Activated naive CD4-positive, alpha-beta T cell (primary cell): ENCODE results near the gene ADCY2.
A peak's percentile ranks its signal among the peaks of the same experiment; 100 is the strongest.

ENCODE experiments used
- DNase-seq, 4 experiments: peaks; one replicate each; lab custom pipeline; 2025; lab: John Stamatoyannopoulos, UW

Gene ADCY2

DNA sequence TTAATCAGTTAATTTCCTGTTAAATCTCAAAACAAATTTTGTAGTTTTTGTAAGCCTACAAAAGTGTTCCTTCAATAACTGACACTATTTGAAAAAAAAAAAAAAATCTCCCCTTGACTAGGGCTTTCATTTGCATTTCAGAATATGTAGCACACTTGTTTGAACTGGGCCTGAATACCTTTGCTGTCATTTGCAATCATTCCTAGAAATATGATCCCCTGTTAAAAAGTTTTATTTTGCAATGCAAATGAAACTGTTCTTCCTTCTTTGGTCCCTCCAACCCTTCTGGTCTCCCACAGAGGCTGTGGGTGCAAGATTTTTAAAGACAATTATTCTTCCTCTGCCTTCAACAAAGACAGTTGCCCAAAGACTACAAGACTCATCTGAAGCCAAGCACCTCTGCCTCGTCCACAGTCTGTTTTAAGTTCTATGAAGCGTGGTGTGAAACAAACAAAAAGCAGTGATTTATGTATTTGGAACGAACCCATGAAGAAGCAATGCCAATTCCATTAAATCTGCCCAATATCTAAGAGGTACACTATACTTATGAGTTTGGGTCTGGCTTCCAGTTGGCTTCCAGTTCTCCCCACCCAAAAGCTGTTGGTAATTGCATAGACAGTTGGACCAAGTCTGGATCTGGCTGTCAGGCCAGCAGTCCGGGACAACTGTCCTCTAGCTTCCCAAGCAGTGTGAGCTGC is 388.9 kb downstream of the ADCY2 start:
- DNase-seq: no peak

- no peak for DNase-seq
These were observed 391.8 kb downstream of the ADCY2 start for GRCh38 chr5:7787770-7788169.

GRCh38 chr5:7789567-7789966 is 393.6 kb downstream of the ADCY2 start:
- no peak for DNase-seq

DNA sequence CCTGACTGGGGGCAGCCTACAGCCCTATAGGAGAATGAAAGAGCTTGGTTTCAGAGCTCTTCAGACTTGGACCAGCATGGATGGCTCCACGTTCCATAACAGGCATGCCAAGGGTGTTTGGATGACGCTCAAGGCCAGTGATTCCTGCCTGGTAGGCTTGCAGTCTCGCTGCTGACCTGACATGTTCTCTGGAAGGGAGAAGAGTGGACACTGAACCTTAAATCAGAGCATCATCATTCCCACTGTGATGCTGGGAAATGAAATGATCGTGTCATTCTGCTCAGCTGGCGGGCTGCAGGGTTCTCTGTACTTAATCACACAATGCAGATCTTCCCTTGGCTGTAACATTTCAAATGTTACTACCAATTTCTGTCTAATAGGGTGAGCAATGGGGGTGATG is 398.0 kb downstream of the ADCY2 start:
- DNase-seq: no peak

GRCh38 chr5:7794311-7794710 is 398.4 kb downstream of the ADCY2 start:
- no peak for DNase-seq

DNA sequence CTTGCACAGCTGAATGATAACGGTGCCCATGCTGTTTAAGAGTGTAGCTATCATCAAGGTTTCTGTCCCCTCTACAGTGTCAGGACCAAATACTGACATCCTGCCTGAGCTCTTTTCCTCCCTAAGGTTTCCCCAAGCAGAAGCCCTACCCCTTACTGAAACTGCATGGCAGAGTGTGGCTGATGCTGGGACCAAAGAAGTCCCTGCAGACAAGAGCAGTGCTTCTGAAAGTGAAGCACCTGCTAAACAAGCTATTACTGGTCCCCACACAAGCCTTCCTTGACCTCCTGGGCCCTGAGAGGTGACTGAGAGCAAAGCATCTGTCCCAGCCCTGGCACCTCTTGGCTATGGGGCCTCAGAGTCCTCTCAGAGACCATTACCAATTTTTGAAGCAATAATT is 398.9 kb downstream of the ADCY2 start:
- no peak for DNase-seq

GRCh38 chr5:7795306-7795705 is 399.4 kb downstream of the ADCY2 start:
- no peak for DNase-seq

GRCh38 chr5:7801891-7802614 is 406.1 kb downstream of the ADCY2 start:
- no peak for DNase-seq

GRCh38 chr5:7802855-7803254 is 406.9 kb downstream of the ADCY2 start:
- no peak for DNase-seq

DNA sequence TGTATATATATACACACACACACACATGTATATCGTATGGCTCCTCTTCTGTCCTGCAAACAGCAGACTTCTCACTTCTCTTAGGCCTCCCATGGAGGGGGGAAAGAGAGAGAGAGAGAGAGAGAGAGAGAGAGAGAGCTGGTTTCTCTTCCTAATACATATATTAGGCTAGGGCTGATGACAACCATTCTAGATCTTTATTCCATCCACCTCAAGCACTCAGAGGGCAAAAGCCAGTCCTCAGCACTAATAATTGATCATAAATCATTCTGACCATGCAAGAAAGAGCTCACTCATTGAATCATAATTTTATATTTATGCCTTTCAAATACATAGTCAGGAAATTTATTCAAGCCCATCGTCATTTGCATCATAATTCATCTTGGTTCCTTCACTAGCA is 408.0 kb downstream of the ADCY2 start:
- no peak for DNase-seq

GRCh38 chr5:7805379-7805778 is 409.4 kb downstream of the ADCY2 start:
- no peak for DNase-seq

DNA sequence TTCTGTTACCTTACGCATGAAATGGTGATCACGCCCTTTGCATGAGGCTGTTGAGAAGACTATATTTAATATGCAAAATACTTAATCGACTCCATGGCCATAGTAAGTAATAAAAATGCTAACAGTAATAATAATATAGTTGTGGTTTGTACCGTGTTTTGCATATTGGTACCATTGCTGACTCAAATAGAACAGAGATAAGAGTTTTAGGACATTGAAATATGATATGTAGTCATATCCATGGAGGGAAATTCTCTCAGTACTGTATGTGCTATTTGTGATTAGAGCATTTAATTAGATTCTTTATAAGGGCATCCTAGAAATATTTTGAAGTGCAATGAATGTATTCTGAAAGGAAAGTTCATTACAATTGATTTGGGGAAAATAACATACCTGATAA is 413.1 kb downstream of the ADCY2 start:
- no peak for DNase-seq

DNA sequence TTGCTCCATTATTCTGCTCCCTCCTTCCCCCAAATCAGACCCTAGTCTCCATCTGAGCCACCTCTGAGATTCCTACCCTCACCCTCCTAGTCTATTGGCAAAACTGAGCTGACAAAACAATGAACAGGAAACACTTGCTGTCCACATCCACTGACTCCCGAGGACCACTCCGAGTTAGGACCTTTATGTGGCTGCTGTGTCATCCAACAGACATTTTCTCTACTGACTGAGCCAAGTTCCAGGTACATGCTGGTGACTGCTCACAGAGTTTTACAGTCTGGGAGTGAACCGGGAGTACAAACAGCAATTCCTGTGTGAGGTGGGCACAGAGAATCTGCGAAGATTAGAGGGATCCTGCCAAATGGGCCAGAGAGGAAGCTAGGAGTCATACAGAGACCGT is 415.8 kb downstream of the ADCY2 start:
- no peak for DNase-seq

GRCh38 chr5:7813007-7813406 is 417.1 kb downstream of the ADCY2 start:
- no peak for DNase-seq

DNA sequence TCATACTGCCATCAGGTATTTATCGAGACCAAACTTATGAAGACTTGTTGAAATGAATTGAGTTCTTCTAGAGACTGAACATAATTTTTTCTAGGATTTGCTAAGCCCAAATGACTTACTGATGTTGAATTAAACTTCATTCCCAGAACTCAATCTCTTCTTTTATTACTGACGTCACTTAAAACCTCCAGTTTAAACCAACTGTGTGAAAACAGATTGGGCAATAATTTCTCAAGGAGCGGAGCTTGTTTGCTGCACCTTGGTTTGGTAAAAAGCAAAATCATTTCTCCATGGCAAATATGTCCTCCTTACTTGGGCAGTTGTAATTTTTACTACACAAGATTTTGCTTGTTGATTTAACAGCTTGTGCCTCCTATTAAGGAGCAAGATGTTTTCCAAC is 417.6 kb downstream of the ADCY2 start:
- no peak for DNase-seq

DNA sequence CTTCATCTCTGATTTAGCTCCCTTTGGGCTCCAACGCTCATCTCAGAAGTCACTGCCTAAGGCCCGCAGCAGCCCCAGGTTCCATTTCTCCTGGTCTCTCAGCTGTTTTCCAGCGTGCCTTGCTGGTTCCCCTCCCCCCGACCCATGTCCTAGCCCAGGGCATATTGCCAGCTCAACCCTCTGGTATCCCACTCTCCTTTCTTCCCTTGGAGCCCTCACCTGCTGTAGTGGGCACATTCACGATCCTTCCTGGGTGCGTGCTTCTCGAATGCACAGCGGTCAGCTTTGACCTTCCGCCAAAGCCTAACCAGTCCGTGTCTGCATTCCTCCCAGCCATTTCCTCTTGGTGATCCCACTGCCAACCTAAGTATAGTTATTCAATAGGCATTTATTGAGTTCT is 418.9 kb downstream of the ADCY2 start:
- DNase-seq: no peak

- DNase-seq: peak; percentile 13 to 45 (median 22)
These were observed 420.1 kb downstream of the ADCY2 start for GRCh38 chr5:7815892-7816534.

GRCh38 chr5:7816535-7816901 is 420.6 kb downstream of the ADCY2 start:
- no peak for DNase-seq

- no peak for DNase-seq
These were observed 426.5 kb downstream of the ADCY2 start for GRCh38 chr5:7822449-7822848.

GRCh38 chr5:7823594-7823993 is 427.7 kb downstream of the ADCY2 start:
- DNase-seq: no peak

- no peak for DNase-seq
These were observed 429.1 kb downstream of the ADCY2 start for GRCh38 chr5:7824995-7825394.

DNA sequence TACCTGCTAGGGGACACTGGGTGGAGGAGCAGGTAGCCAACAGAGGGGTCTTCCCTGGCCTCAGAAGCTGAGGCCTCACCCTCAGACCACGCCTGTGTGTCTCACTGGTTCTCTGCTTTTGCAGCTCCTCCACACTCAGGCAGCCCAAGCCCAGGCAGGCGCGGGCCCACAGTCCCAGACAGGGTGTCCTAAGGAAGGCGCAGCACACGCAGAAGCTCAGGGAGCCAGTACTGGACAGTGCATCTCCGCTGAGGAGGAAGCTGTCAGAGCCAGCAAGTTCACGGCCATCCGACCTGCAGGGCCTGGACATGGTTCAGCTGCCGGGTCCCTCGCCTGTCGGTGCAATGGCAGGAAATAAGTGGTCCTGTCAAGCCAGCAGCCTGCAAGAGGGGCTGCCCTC is 429.7 kb downstream of the ADCY2 start:
- no peak for DNase-seq

DNA sequence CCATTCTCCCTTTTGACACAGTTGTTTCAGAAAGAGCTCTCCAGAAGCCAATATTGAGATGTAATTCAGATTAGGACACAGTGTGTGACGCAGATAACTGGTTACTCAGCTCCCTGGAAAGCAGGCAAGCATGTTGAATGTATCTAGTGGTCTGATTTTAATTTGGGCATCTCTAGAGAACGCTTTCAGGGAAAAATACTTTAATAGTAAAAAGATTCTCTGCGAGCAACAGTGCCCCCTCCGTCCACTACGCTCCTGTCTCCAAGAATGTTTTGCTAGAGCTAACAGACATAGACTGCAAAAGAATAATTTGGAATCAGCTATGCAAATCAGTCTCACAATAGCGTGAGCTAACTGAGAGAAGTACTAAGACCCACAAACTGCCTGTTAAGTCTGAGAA is 431.7 kb downstream of the ADCY2 start:
- DNase-seq: no peak
